ENCODE measurements around the gene POM121.
"Not testable (repeated sequence)": the region's sequence is repeated elsewhere in the genome, so short reads cannot be mapped to it uniquely, and the experiment has no call there.

The POM121 gene

DNA sequence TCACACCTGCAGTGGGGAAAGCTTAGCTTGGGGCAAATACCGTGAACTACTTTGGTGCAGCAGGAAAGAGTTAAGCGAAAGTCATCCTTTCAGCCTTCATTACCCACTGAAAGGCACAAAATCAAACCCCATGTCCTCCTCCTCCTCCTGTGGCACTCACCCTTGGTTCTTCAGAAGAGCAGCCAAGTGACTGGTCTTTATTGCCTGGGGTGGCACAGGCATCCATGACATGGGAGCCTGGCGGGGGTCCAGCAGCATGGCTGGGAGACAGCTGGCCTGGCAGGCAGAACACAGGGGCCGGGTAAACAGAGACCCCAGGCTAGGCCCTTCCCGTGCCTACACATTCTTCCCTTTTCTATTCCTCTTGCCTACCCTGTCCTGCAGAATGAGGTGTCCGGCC lies 24.8 kb downstream of the POM121 start:
- not testable (repeated sequence) for DNase-seq (ENCODE audit: low read depth)

GRCh38 chr7:72950432-72950831 lies 25.5 kb downstream of the POM121 start:
- DNase-seq (ENCODE audit: low read depth) = not testable (repeated sequence)

- DNase-seq (ENCODE audit: low read depth) = not testable (repeated sequence)
Measured at GRCh38 chr7:72953901-72954562, 29.1 kb downstream of the POM121 start.

- not testable (repeated sequence) for DNase-seq (ENCODE audit: low read depth)
Measured at GRCh38 chr7:72954563-72955198, 29.8 kb downstream of the POM121 start.

GRCh38 chr7:72960029-72960428 lies 35.1 kb downstream of the POM121 start:
- DNase-seq (ENCODE audit: low read depth) = not testable (repeated sequence)

GRCh38 chr7:72960626-72961345 lies 35.9 kb downstream of the POM121 start:
- not testable (repeated sequence) for DNase-seq (ENCODE audit: low read depth)

- not testable (repeated sequence) for DNase-seq (ENCODE audit: low read depth)
Measured at GRCh38 chr7:72961346-72961650, 36.4 kb downstream of the POM121 start.

- not testable (repeated sequence) for DNase-seq (ENCODE audit: low read depth)
Measured at GRCh38 chr7:72963056-72963455, 38.2 kb downstream of the POM121 start.

GRCh38 chr7:72965186-72965975 lies 40.5 kb downstream of the POM121 start:
- not testable (repeated sequence) for DNase-seq (ENCODE audit: low read depth)

- not testable (repeated sequence) for DNase-seq (ENCODE audit: low read depth)
Measured at GRCh38 chr7:72966892-72967291, 42.0 kb downstream of the POM121 start.

DNA sequence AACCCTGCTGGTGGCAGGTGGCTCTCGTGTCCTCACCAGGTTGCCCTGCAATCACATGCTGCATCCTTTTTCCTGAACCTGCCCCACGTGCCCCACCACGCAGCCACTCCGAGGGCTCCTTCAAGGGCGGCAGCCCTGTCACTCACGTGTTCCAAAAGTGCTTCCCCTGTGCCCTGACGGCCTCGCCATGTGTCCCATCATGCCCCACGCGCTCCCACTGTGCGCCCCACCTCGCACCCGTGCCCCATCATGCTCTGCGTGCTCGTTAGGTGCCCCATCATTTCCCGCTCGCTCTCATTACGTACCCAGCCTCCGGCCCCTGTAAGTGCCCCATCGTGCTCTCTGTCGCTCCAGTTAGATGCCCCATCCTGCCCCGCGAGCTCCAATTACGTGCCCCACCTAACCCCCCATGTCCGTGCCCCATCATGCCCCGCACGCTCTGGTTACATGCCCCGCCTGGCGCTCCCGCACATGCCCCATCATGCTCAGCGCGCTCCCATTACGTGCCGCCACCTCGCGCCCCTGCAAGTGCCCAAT lies 44.2 kb downstream of the POM121 start, which contains the start of gene TRIM74:
Gene TRIM74 (minus strand): TSS at position 487 of the 537 bp plus-strand sequence. CDS start 3,309 bp downstream, outside the sequence.
- DNase-seq (ENCODE audit: low read depth) = not testable (repeated sequence)

DNA sequence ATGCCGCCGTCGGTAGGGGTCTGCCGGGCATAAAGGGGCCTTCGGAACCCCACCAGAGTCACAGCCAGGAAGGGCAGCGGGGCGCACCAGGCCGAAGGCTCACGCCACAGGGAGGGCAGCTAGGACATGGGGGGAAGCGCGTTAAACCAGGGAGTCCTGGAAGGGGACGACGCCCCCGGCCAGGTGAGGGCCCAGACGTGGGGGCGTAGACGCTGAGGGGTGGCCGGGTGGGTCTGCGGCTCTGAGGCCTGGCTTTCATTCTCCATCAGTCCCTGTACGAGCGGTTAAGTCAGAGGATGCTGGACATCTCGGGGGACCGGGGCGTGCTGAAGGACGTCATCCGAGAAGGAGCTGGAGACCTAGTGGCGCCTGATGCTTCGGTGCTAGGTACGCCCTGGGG lies 44.8 kb downstream of the POM121 start:
- DNase-seq (ENCODE audit: low read depth) = not testable (repeated sequence)

DNA sequence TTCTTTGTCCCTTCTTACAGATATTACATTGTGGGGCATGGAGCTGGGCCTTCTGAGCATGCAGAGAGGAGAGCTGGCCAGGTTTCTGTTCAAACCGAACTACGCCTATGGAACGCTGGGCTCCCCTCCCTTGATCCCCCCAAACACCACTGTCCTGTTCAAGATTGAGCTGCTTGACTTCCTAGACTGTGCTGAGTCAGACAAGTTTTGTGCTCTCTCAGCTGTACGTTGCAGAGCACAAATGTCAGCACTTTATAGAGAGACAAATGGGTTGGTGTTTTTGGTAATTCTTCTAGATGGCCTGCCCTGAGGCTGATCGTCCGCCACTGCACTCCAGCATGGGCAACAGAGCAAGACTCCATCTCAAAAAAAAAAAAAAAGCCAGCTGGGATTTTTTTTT lies 46.6 kb downstream of the POM121 start:
- DNase-seq (ENCODE audit: low read depth) = not testable (repeated sequence)

DNA sequence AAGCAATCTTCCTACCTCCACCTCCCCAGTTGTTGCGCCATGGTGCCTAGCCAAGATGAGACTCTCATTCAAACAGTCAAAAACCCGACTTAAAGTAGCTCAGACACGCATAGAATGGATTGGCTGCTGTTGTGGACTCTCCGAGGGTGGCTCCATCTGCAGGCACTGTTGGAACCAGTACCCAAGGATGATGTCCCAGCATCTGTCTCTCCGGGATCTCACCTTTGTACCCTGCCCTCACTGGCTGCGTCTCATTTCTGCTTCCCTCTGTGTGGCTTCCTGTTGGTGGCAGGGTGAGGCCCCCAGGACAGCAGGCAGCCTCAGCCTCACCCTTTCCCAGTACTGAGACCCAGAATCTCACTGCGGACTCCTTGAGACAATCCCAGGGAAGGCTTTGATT lies 49.9 kb downstream of the POM121 start:
- not testable (repeated sequence) for DNase-seq (ENCODE audit: low read depth)

- DNase-seq (ENCODE audit: low read depth) = not testable (repeated sequence)
Measured at GRCh38 chr7:72975656-72976286, 50.9 kb downstream of the POM121 start.

- DNase-seq (ENCODE audit: low read depth) = not testable (repeated sequence)
Measured at GRCh38 chr7:72976434-72976833, 51.5 kb downstream of the POM121 start.

GRCh38 chr7:72980382-72980781 lies 55.5 kb downstream of the POM121 start:
- DNase-seq (ENCODE audit: low read depth) = not testable (repeated sequence)

DNA sequence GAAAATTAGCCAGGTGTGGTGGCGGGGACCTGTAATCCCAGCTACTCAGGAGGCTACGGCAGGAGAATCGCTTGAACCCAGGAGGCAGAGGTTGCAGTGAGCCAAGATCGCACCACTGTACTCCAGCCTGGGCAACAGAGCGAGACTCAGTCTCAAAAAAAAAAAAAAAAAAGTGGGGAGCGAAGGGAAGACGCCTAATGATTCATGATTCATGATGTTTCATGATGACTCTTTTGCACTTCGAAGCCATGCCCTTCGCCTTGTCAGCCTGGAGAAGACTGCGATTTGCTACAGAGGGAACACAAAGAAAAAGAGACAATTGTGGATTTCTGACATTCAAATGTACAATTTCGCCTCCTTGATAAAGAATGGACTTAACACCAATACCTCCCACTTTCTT lies 57.2 kb downstream of the POM121 start:
- DNase-seq (ENCODE audit: low read depth) = not testable (repeated sequence)

DNA sequence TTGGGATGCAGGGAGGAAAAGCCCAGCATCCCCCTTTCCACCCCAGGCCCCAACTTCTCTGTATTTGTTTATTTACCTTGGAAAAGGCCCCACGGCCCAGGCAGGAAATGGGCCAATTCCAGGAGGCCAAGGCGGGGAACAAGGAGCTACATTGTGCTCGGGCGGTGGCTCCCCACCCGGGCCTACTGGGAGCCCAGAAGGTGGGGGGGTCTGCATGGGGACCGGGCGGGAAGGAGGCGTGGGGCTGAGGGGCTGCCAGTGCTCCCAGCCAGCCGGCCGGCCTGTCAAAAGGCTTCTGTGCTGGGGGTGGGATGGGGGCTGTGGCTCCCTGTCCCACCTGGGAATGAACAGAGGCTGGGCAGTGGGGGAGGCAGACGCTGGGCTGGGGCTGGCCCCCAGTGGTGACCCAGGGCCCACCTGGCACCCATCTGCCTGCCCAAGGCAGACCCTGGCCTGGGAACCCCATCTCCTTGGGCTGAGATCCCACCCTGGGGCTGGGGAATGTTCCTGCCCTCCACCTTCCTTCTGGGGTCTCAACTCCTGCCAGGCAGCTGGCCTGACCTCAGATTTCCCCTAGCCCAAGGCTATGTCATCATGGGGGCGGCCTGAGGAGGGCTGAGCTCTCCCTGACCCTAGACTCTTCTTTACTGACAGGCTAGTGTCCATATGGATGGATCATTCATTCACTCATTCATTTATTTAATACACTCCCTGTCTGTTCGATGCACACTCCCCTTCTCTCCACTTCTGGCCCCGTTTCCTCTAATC lies 65.4 kb downstream of the POM121 start:
- not testable (repeated sequence) for DNase-seq (ENCODE audit: low read depth)

GRCh38 chr7:72995484-72995883 lies 70.6 kb downstream of the POM121 start:
- DNase-seq (ENCODE audit: low read depth) = not testable (repeated sequence)

Data from amniotic epithelial cell (primary cell).